Bronchial epithelial cell (primary cell): ENCODE measurements around the gene CRADD. TPM values are rescaled to one million over a fixed set of nuclear protein-coding genes. Genes with fewer than 3 reads are reported as not detected.
A peak's percentile ranks its signal among the peaks of the same experiment; 100 is the strongest.

Experiments
- DNase-seq: peaks from one replicate; pipeline ENCODE4 v3.0.0-alpha.2; 2010; ENCODE audit warnings: low read depth
- FAIRE-seq: peaks from 2 replicates; lab custom pipeline; 2011; peaks lifted over from hg19 to GRCh38; lab: Jason Lieb, UNC
- H3K27me3 ChIP-seq: 2 replicates; pipeline ENCODE4 v1.5.1; 2011; ENCODE audit warnings: low read length; ENCODE audit not compliant: control insufficient read depth, insufficient read depth
- H3K36me3 ChIP-seq: 2 replicates; pipeline ENCODE4 v1.5.1; 2011; ENCODE audit warnings: low read length; ENCODE audit not compliant: control insufficient read depth, insufficient read depth
- H3K4me3 ChIP-seq: 2 replicates; pipeline ENCODE4 v1.5.1; 2011; ENCODE audit warnings: mild to moderate bottlenecking, low read depth, low read length, control low read depth
- CTCF ChIP-seq: IDR thresholded peaks from 2 replicates; pipeline ENCODE4 v1.5.1; 2011; ENCODE audit warnings: mild to moderate bottlenecking, moderate library complexity, low read length, control low read depth, inconsistent platforms; ENCODE audit not compliant: insufficient read depth, severe bottlenecking
- total RNA-seq: library from RNA; depleted of rRNA; stranded (reverse); fragments of >200 nt; gene quantifications from 2 replicates; pipeline ENCODE4 v1.2.1, GENCODE V29; 2014

The CRADD gene
- total RNA-seq, 1 donor from 2014 or later = 11.8 TPM

- no peak for FAIRE-seq
- Histone ChIP-seq H3K27me3 (no peaks in the 10 kb centered on the region), H3K36me3 (no peaks in the 10 kb centered on the region), H3K4me3 (no peak overlapping the region)
- no peak for DNase-seq
- TF ChIP-seq CTCF = no peak
These were observed 155.0 kb downstream of the CRADD start for GRCh38 chr12:93832131-93832530.

- DNase-seq = no peak
- H3K4me3 ChIP-seq = no peak overlapping the region
- no peaks in the 10 kb centered on the region for H3K36me3 ChIP-seq
- H3K27me3 ChIP-seq = no peaks in the 10 kb centered on the region
- no peak for FAIRE-seq
- TF ChIP-seq CTCF = no peak
These were observed 156.8 kb downstream of the CRADD start for GRCh38 chr12:93833946-93834345.

- FAIRE-seq (no peak), DNase-seq (no peak)
- Histone ChIP-seq H3K36me3 (no peaks in the 10 kb centered on the region), H3K4me3 (no peak overlapping the region), H3K27me3 (no peaks in the 10 kb centered on the region)
- no peak for TF ChIP-seq CTCF
These were observed 159.6 kb downstream of the CRADD start for GRCh38 chr12:93836620-93837260.

- no peaks in the 10 kb centered on the region for H3K36me3 ChIP-seq
- no peak for FAIRE-seq
- no peak for DNase-seq
- H3K4me3 ChIP-seq = no peak overlapping the region
- no peak for TF ChIP-seq CTCF
- H3K27me3 ChIP-seq = no peaks in the 10 kb centered on the region
These were observed 161.0 kb downstream of the CRADD start for GRCh38 chr12:93838193-93838592.

GRCh38 chr12:93839064-93839463 is 161.9 kb downstream of the CRADD start:
- H3K27me3 ChIP-seq = no peaks in the 10 kb centered on the region
- TF ChIP-seq CTCF = no peak
- DNase-seq = peak; percentile 10
- no peak for FAIRE-seq
- no peak overlapping the region for H3K4me3 ChIP-seq
- H3K36me3 ChIP-seq = no peaks in the 10 kb centered on the region

GRCh38 chr12:93841671-93842070 is 164.5 kb downstream of the CRADD start:
- DNase-seq = no peak
- Histone ChIP-seq H3K27me3 (no peaks in the 10 kb centered on the region), H3K4me3 (no peak overlapping the region), H3K36me3 (no peaks in the 10 kb centered on the region)
- FAIRE-seq = no peak
- no peak for TF ChIP-seq CTCF
